Activated CD4-positive, alpha-beta memory T cell treated with anti-CD3 and anti-CD28 coated beads, Interleukin-2, amount 10 ng/mL, durations not matched to agents 7 days and 5 days (primary cell): ENCODE results near the gene CBFA2T3. TPM values are rescaled to one million over a fixed set of nuclear protein-coding genes. Genes with fewer than 3 reads are reported as not detected.

Experiments
- CTCF ChIA-PET: fragments of 350-600 bp; sonication (Branson Sonifier 250); formaldehyde crosslinking; loops from one replicate; lab custom pipeline; 2021; ENCODE audit warnings: antibody characterized with exemption, inconsistent platforms; lab: Charles Lee
- POLR2A ChIA-PET: fragments of 350-600 bp; sonication (Branson Sonifier 250); formaldehyde crosslinking; loops from one replicate; lab custom pipeline; 2021; ENCODE audit warnings: antibody characterized with exemption; lab: Charles Lee
- DNase-seq: peaks from one replicate; pipeline ENCODE4 v3.0.0-alpha.2; 2020
- H3K27ac Mint-ChIP-seq: one replicate; pipeline ENCODE4 v1.8.0; 2021; ENCODE audit warnings: mild to moderate bottlenecking, mixed read lengths
- H3K27me3 Mint-ChIP-seq: one replicate; pipeline ENCODE4 v1.8.0; 2021; ENCODE audit warnings: mixed read lengths
- H3K36me3 Mint-ChIP-seq: one replicate; pipeline ENCODE4 v1.8.0; 2021; ENCODE audit warnings: low read depth, mixed read lengths
- H3K4me1 Mint-ChIP-seq: one replicate; pipeline ENCODE4 v1.8.0; 2021; ENCODE audit warnings: mixed read lengths
- H3K4me3 Mint-ChIP-seq: one replicate; pipeline ENCODE4 v1.8.0; 2021; ENCODE audit warnings: mild to moderate bottlenecking, mixed read lengths
- H3K9me3 Mint-ChIP-seq: one replicate; pipeline ENCODE4 v1.8.0; 2021; ENCODE audit warnings: mixed read lengths
- total RNA-seq, 2 experiments: library from RNA; stranded (reverse); gene quantifications; one replicate each; pipeline ENCODE4 v1.2.3, GENCODE V29; 2021

Gene CBFA2T3
- total RNA-seq, 2 experiments from 2014 or later, result not detected

GRCh38 chr16:88884569-88885271 is 92.3 kb downstream of the CBFA2T3 start:
- Mint-ChIP-seq H3K27me3 (no peaks in the 10 kb centered on the region), H3K4me3 (no peak overlapping the region), H3K36me3 (no peaks in the 10 kb centered on the region), H3K27ac (no peak overlapping the region), H3K9me3 (no peaks in the 10 kb centered on the region), H3K4me1 (peaks cover 2% of the 10 kb centered on the region)
- ChIA-PET POLR2A (no interaction called here), CTCF (no interaction called here)
- DNase-seq, result no peak

DNA sequence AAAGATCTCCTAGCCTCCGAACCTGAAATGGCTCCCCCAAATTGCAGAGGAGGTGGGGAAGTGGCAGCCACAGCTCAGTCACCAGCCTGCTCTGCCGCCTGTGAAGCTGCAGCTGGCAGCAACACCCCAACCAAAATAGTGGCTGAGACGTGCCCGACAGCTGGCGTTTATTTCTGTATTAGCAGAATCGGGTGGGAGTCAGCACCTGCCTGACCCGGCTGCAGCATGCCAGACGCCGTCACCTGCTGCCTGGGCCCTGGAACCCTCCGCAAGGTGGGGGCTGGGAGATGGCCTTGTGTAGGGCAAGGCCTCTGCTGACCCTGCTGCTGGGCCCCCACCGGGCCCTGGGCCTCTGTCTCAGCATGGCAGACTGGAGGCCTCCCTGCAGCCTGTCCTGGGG is 93.1 kb downstream of the CBFA2T3 start:
- ChIA-PET CTCF (no interaction called here), POLR2A (no interaction called here)
- Mint-ChIP-seq H3K27me3 (no peaks in the 10 kb centered on the region), H3K27ac (no peak overlapping the region), H3K36me3 (no peaks in the 10 kb centered on the region), H3K9me3 (no peaks in the 10 kb centered on the region), H3K4me1 (peaks cover 2% of the 10 kb centered on the region), H3K4me3 (no peak overlapping the region)
- DNase-seq, result no peak

DNA sequence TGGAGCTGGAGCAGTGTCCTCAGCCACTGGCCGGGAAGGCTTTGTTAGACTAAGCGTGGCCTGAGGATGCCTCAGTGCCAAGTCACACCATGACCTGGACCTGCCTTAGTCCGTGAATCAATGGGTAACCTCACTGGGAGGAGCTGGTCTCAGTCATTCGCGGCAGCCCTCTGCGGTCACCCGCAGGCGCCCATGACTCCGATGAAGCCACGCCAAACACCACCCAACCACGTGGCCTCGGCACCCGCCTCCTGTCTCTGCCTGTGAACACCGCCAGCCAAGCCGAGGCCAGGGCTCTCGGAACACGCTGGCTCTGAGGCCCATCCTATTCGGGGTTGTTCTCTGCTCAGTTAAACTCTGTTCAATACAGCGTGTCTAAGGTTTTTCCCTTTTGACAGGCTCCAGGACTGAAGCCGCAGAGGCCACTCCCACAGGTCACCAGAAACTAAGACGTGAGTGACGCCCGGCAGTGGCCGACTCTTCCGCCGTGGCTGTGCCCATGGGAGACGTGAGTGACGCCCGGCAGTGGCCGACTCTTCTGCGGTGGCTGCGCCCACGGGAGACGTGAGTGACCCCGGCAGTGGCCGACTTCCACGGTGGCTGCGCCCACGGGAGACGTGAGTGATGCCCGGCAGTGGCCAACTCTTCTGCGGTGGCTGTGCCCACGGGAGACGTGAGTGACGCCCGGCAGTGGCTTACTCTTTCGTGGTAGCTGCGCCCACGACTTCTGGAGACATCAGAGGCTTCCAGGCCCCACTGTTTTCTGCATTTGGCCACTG is 93.7 kb downstream of the CBFA2T3 start:
- ChIA-PET POLR2A (no interaction called here), CTCF (no interaction called here)

DNA sequence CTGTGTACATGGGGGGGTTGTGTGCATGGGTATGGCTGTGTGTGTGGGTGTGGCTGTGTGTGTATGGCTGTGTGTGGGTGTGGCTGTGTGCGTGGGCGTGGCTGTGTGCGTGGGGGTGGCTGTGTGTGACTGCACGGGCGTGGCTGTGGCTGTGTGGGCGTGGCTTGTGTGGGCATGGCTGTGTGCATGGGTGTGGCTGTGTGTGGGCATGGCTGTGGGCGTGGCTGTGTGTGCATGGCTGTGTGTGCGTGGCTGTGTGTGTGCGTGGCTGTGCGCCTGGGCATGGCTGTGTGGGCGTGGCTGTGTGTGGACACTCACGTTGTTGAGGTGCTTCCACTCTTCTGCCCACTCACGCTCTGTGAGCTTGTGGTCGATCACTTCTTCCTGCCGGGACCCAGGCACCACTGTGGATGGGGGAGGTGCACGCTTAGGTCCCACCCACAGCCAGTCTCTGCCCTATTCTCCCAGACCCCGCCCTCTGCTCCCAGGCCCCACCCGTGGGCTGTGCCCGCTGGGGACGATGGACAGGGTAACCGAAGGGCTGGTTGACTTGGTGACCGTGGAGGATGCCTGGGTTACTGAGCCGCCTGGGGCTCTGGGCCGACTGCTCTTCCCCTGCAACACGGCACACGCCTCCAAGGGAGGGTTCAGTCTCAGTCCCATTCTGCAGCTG is 94.5 kb downstream of the CBFA2T3 start:
- H3K27ac Mint-ChIP-seq, result no peak overlapping the region
- POLR2A ChIA-PET, result no interaction called here
- CTCF ChIA-PET, result no interaction called here
- no peaks in the 10 kb centered on the region for H3K9me3 Mint-ChIP-seq
- H3K36me3 Mint-ChIP-seq, result no peaks in the 10 kb centered on the region
- H3K4me3 Mint-ChIP-seq, result no peak overlapping the region
- peaks cover 2% of the 10 kb centered on the region for H3K4me1 Mint-ChIP-seq
- DNase-seq, result peak; percentile 37
- no peaks in the 10 kb centered on the region for H3K27me3 Mint-ChIP-seq

More for the DNA sequence above, 93.7 kb downstream of the CBFA2T3 start:
- no peak overlapping the region for H3K27ac Mint-ChIP-seq
- H3K9me3 Mint-ChIP-seq, result no peaks in the 10 kb centered on the region
- peaks cover 2% of the 10 kb centered on the region for H3K4me1 Mint-ChIP-seq
- no peak for DNase-seq
- H3K4me3 Mint-ChIP-seq, result no peak overlapping the region
- H3K36me3 Mint-ChIP-seq, result no peaks in the 10 kb centered on the region
- no peaks in the 10 kb centered on the region for H3K27me3 Mint-ChIP-seq

GRCh38 chr16:88881675-88882357 is 95.2 kb downstream of the CBFA2T3 start:
- Mint-ChIP-seq H3K4me1 (peaks cover 2% of the 10 kb centered on the region), H3K4me3 (no peak overlapping the region), H3K36me3 (no peaks in the 10 kb centered on the region), H3K9me3 (no peaks in the 10 kb centered on the region), H3K27ac (no peak overlapping the region), H3K27me3 (no peaks in the 10 kb centered on the region)
- CTCF ChIA-PET, result no interaction called here
- POLR2A ChIA-PET, result no interaction called here
- no peak for DNase-seq

GRCh38 chr16:88881007-88881615 is 95.9 kb downstream of the CBFA2T3 start:
- no peak for DNase-seq
- ChIA-PET POLR2A (interaction anchor here (0.6 kb wide), 1 partner anchor 23 kb away, joined by 3 read pairs; no protein-coding TSS in a partner anchor), CTCF (no interaction called here)
- Mint-ChIP-seq H3K4me3 (no peak overlapping the region), H3K27ac (no peak overlapping the region), H3K27me3 (no peaks in the 10 kb centered on the region), H3K9me3 (no peaks in the 10 kb centered on the region), H3K4me1 (peaks cover 2% of the 10 kb centered on the region), H3K36me3 (no peaks in the 10 kb centered on the region)

- CTCF ChIA-PET, result no interaction called here
These were observed 96.6 kb downstream of the CBFA2T3 start for GRCh38 chr16:88880226-88881006.

DNA sequence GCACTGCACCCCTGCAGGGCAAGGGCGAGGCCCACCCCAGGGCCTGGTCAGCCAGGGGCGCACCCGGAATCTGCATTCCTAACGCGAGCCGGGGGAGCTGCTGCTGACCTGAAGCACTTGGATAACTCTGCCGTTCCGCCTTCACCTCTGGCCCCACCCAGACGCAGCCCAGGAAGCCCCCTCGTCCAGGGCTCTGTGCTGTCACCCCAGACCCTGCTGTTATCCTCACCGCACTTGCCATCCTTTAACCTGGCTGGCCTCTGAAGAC is 97.3 kb downstream of the CBFA2T3 start:
- Mint-ChIP-seq H3K4me1 (peaks cover 3% of the 10 kb centered on the region), H3K9me3 (no peaks in the 10 kb centered on the region), H3K36me3 (no peaks in the 10 kb centered on the region), H3K27me3 (no peaks in the 10 kb centered on the region), H3K4me3 (no peak overlapping the region), H3K27ac (no peak overlapping the region)
- DNase-seq, result no peak
- ChIA-PET POLR2A (no interaction called here), CTCF (no interaction called here)

More at GRCh38 chr16:88880226-88881006, 96.6 kb downstream of the CBFA2T3 start:
- no peaks in the 10 kb centered on the region for H3K36me3 Mint-ChIP-seq
- H3K9me3 Mint-ChIP-seq, result no peaks in the 10 kb centered on the region
- peaks cover 3% of the 10 kb centered on the region for H3K4me1 Mint-ChIP-seq
- DNase-seq, result no peak
- H3K4me3 Mint-ChIP-seq, result no peak overlapping the region
- no peaks in the 10 kb centered on the region for H3K27me3 Mint-ChIP-seq
- POLR2A ChIA-PET, result interaction anchor here (0.6 kb wide), 1 partner anchor 23 kb away, joined by 3 read pairs; no protein-coding TSS in a partner anchor
- no peak overlapping the region for H3K27ac Mint-ChIP-seq

- DNase-seq, result no peak
- ChIA-PET POLR2A (no interaction called here), CTCF (no interaction called here)
- no peak overlapping the region for H3K27ac Mint-ChIP-seq
- no peaks in the 10 kb centered on the region for H3K36me3 Mint-ChIP-seq
- H3K27me3 Mint-ChIP-seq, result no peaks in the 10 kb centered on the region
- H3K4me1 Mint-ChIP-seq, result peaks cover 3% of the 10 kb centered on the region
- no peaks in the 10 kb centered on the region for H3K9me3 Mint-ChIP-seq
- no peak overlapping the region for H3K4me3 Mint-ChIP-seq
These were observed 97.8 kb downstream of the CBFA2T3 start for GRCh38 chr16:88878967-88879787.

DNA sequence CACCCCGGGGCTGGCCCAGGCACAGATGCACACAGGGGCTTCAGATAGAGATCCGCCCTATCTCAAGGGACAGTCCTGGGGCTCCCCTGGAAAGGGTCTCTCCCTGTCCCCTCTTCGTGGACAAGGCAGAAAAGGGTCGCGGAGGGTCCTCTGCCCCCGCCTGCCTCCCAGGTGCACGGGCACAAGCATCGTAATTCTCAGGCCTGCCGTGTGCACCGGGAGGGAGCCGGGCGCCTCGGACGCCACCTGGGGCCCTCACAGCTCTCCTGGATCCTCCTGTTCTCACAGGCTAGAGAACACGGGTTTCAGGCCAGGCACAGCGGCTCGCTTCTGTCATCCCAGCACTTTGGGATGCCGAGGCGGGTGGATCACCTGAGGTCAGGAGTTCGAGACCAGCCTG is 98.7 kb downstream of the CBFA2T3 start:
- peaks cover 3% of the 10 kb centered on the region for H3K4me1 Mint-ChIP-seq
- no peaks in the 10 kb centered on the region for H3K36me3 Mint-ChIP-seq
- H3K27ac Mint-ChIP-seq, result no peak overlapping the region
- no peak for DNase-seq
- POLR2A ChIA-PET, result no interaction called here
- H3K27me3 Mint-ChIP-seq, result no peaks in the 10 kb centered on the region
- H3K9me3 Mint-ChIP-seq, result no peaks in the 10 kb centered on the region
- CTCF ChIA-PET, result no interaction called here
- no peak overlapping the region for H3K4me3 Mint-ChIP-seq

DNA sequence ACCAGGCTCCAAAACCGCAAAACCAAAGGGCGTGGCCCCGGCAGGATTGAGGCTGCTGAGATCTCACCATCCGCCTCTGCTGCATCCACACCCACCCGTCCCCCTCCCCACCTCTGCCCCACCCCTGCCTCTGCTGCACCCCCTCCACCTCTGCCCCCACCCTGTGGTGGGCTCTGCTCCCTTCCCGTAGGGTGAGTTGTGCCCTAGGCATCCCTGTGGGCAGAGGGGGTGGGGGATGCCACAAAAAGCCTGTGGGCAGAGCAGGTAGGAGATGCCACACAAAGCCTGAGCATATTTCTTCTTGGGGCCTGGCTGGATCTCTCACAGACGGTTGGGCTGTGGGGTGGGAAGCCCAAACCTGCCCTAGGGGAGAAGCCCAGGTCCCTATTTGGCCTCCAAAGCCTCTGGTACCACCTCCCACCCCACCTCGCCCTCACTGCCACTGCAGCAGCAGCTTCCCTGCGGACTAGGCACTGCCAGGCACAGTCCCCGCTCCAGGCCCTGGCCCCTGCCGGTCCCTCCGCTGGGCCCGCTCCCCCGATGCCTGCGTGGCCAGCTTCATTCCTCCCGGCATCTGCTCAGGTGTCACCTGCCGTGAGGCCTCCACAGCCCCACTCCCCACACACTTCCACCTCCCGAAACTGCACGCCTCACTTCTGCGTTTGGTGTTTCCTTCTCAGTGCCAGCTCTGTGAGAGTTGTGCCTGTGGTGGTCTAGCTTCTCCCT is 99.3 kb downstream of the CBFA2T3 start:
- Mint-ChIP-seq H3K27ac (no peak overlapping the region), H3K4me1 (peaks cover 3% of the 10 kb centered on the region), H3K27me3 (no peaks in the 10 kb centered on the region), H3K4me3 (no peak overlapping the region), H3K9me3 (no peaks in the 10 kb centered on the region), H3K36me3 (no peaks in the 10 kb centered on the region)
- DNase-seq, result no peak
- CTCF ChIA-PET, result no interaction called here
- POLR2A ChIA-PET, result no interaction called here
